H1 (cell line): ENCODE measurements around the gene RPUSD4. TPM values are rescaled to one million over a fixed set of nuclear protein-coding genes. Genes with fewer than 3 reads are reported as not detected.

Experiments used
- CTCF ChIA-PET: fragments of 300-600 bp; sonication (Branson Sonifier 250); formaldehyde crosslinking; loops from one replicate; lab custom pipeline; 2021; ENCODE audit not compliant: partially characterized antibody; lab: Charles Lee
- POLR2A ChIA-PET: fragments of 300-600 bp; sonication (Branson Sonifier 250); formaldehyde crosslinking; loops from one replicate; lab custom pipeline; 2021; ENCODE audit warnings: inconsistent platforms; ENCODE audit not compliant: partially characterized antibody; lab: Charles Lee
- DNase-seq, 2 experiments: peaks; one replicate each; pipeline versions ENCODE4 v3.0.0 to v3.0.0-alpha.2; 2010 to 2022; ENCODE audit warnings: low spot score in 2 of 2, low read depth in 1 of 2, mixed read lengths in 1 of 2
- FAIRE-seq: peaks from 2 replicates; lab custom pipeline; 2011; peaks lifted over from hg19 to GRCh38; lab: Jason Lieb, UNC
- H2AFZ ChIP-seq: 2 replicates; pipeline ENCODE4 v1.8.1; 2012; ENCODE audit warnings: low read length, inconsistent platforms
- H2AK5ac ChIP-seq: 2 replicates; pipeline ENCODE4 v1.6.1; 2013; ENCODE audit warnings: low read depth, low read length
- H2BK120ac ChIP-seq: replicated peaks from 2 replicates; pipeline ENCODE3; 2013; ENCODE audit warnings: low read depth, low read length, inconsistent platforms
- H2BK12ac ChIP-seq: 2 replicates; pipeline ENCODE4 v1.6.1; 2013; ENCODE audit warnings: low read depth, low read length
- H2BK15ac ChIP-seq: 2 replicates; pipeline ENCODE4 v1.6.1; 2013; ENCODE audit warnings: low read length
- H2BK20ac ChIP-seq: 2 replicates; pipeline ENCODE4 v1.6.1; 2013; ENCODE audit warnings: low read length
- H2BK5ac ChIP-seq: 2 replicates; pipeline ENCODE4 v1.6.1; 2013; ENCODE audit warnings: low read depth, low read length
- H3K14ac ChIP-seq: 2 replicates; pipeline ENCODE4 v1.6.1; 2013; ENCODE audit warnings: inconsistent platforms; ENCODE audit not compliant: insufficient read length
- H3K18ac ChIP-seq: 2 replicates; pipeline ENCODE4 v1.6.1; 2013; ENCODE audit warnings: low read length; ENCODE audit errors: extremely low read depth
- H3K23ac ChIP-seq: 2 replicates; pipeline ENCODE4 v1.6.1; 2013; ENCODE audit warnings: inconsistent platforms; ENCODE audit not compliant: insufficient read length
- H3K23me2 ChIP-seq: 2 replicates; pipeline ENCODE4 v1.6.1; 2013; ENCODE audit warnings: low read depth, low read length
- H3K27ac ChIP-seq: 2 replicates; pipeline ENCODE4 v1.6.1; 2011; ENCODE audit warnings: low read depth, low read length, inconsistent platforms
- H3K27me3 ChIP-seq, 4 experiments: replicated peaks in 1 of 4; 1 replicate in 1 of 4; 2 replicates in 3 of 4; pipeline versions ENCODE4 v1.6.1 to v1.8.1; 2011 to 2013; ENCODE audit warnings: low read length in 3 of 4, mild to moderate bottlenecking in 3 of 4, inconsistent platforms in 2 of 4, mixed read lengths in 2 of 4, moderate library complexity in 1 of 4; ENCODE audit not compliant: control insufficient read depth in 3 of 4, insufficient read depth in 3 of 4; ENCODE audit errors: extremely low read depth in 1 of 4
- H3K36me3 ChIP-seq, 4 experiments: 2 replicates each; pipeline versions ENCODE4 v1.6.1 to v1.8.1; 2011 to 2013; ENCODE audit warnings: mild to moderate bottlenecking in 4 of 4, low read length in 3 of 4, moderate library complexity in 2 of 4, control low read depth in 1 of 4, inconsistent platforms in 1 of 4; ENCODE audit not compliant: insufficient read depth in 4 of 4, control insufficient read depth in 2 of 4
- H3K4ac ChIP-seq: replicated peaks from 2 replicates; pipeline ENCODE3; 2013; ENCODE audit warnings: low read length, low read depth, mixed read lengths, inconsistent platforms; ENCODE audit not compliant: insufficient read length
- H3K4me1 ChIP-seq, 4 experiments: replicated peaks in 1 of 4; 1 replicate in 1 of 4; 2 replicates in 3 of 4; pipeline versions ENCODE4 v1.6.1 to v1.8.1; 2011 to 2013; ENCODE audit warnings: low read length in 3 of 4, inconsistent platforms in 2 of 4, mixed read lengths in 1 of 4; ENCODE audit not compliant: insufficient read depth in 4 of 4, control insufficient read depth in 3 of 4
- H3K4me2 ChIP-seq, 2 experiments: 2 replicates each; pipeline versions ENCODE4 v1.6.1 to v1.8.1; 2011 to 2013; ENCODE audit warnings: low read depth in 2 of 2, low read length in 2 of 2, control low read depth in 1 of 2, inconsistent platforms in 1 of 2, mild to moderate bottlenecking in 1 of 2; ENCODE audit not compliant: insufficient read depth in 1 of 2
- H3K4me3 ChIP-seq, 4 experiments: fragments of 200-600, 300-600 bp in 1 of 4; sonication (generic), shearing (Covaris generic), sonication (Bioruptor Twin) in 1 of 4; 2 replicates each; pipeline versions ENCODE4 v1.5.1 to v1.8.1; 2011 to 2016; ENCODE audit warnings: low read length in 4 of 4, low read depth in 3 of 4, control low read depth in 2 of 4, inconsistent platforms in 2 of 4, mild to moderate bottlenecking in 2 of 4, mixed read lengths in 1 of 4, moderate library complexity in 1 of 4; ENCODE audit not compliant: insufficient read depth in 2 of 4; ENCODE audit errors: extremely low read depth in 1 of 4
- H3K56ac ChIP-seq: replicated peaks from 2 replicates; pipeline ENCODE3; 2013; ENCODE audit warnings: low read depth, mild to moderate bottlenecking, mixed read lengths, low read length, inconsistent platforms; ENCODE audit not compliant: insufficient read length
- H3K79me1 ChIP-seq: 2 replicates; pipeline ENCODE4 v1.6.1; 2013; ENCODE audit warnings: low read depth, low read length, control low read depth
- H3K79me2 ChIP-seq, 2 experiments: 2 replicates each; pipeline versions ENCODE4 v1.6.1 to v1.8.1; 2012 to 2013; ENCODE audit warnings: low read length in 2 of 2, mild to moderate bottlenecking in 2 of 2, inconsistent platforms in 1 of 2; ENCODE audit not compliant: insufficient read depth in 2 of 2, control insufficient read depth in 1 of 2
- H3K9ac ChIP-seq, 4 experiments: replicated peaks in 1 of 4; 1 replicate in 1 of 4; 2 replicates in 3 of 4; pipeline versions ENCODE4 v1.6.1 to v1.8.1; 2011 to 2013; ENCODE audit warnings: low read depth in 3 of 4, low read length in 3 of 4, control low read depth in 2 of 4, mild to moderate bottlenecking in 2 of 4, moderate library complexity in 2 of 4, inconsistent platforms in 1 of 4; ENCODE audit errors: extremely low read depth in 1 of 4
- H3K9me3 ChIP-seq, 2 experiments: 2 replicates each; pipeline versions ENCODE4 v1.6.1 to v1.8.1; 2012 to 2013; ENCODE audit warnings: mild to moderate bottlenecking in 2 of 2, moderate library complexity in 2 of 2, control low read depth in 1 of 2, inconsistent platforms in 1 of 2, low read depth in 1 of 2, low read length in 1 of 2, mixed read lengths in 1 of 2; ENCODE audit not compliant: insufficient read depth in 2 of 2
- H4K20me1 ChIP-seq, 2 experiments: replicated peaks in 1 of 2; 2 replicates each; pipeline versions ENCODE3 to v1.8.1; 2011 to 2013; ENCODE audit warnings: inconsistent platforms in 2 of 2, low read length in 2 of 2, mild to moderate bottlenecking in 1 of 2; ENCODE audit not compliant: insufficient read depth in 2 of 2, control insufficient read depth in 1 of 2
- H4K5ac ChIP-seq: 2 replicates; pipeline ENCODE4 v1.6.1; 2013; ENCODE audit warnings: low read length, low read depth, mixed read lengths, inconsistent platforms; ENCODE audit not compliant: insufficient read length
- H4K8ac ChIP-seq: 2 replicates; pipeline ENCODE4 v1.8.0; 2013; ENCODE audit warnings: mild to moderate bottlenecking, moderate library complexity, low read length, inconsistent platforms; ENCODE audit not compliant: insufficient read depth; ENCODE audit errors: extremely low read depth
- H4K91ac ChIP-seq: replicated peaks from 2 replicates; pipeline ENCODE3; 2013; ENCODE audit warnings: low read length, mixed read lengths, inconsistent platforms; ENCODE audit not compliant: insufficient read length
- BACH1 ChIP-seq: IDR thresholded peaks from 2 replicates; pipeline ENCODE4 v1.6.1; 2012; ENCODE audit warnings: low read length, improper control_type of control experiment
- CTCF ChIP-seq, 3 experiments: IDR thresholded peaks; 1 replicate in 2 of 3; 2 replicates in 1 of 3; pipeline versions ENCODE4 v1.5.1 to v1.6.1; 2011; ENCODE audit warnings: low read length in 3 of 3, mild to moderate bottlenecking in 3 of 3, inconsistent platforms in 2 of 3, low read depth in 1 of 3, moderate library complexity in 1 of 3; ENCODE audit not compliant: insufficient read depth in 1 of 3; ENCODE audit errors: control extremely low read depth in 1 of 3
- EZH2 ChIP-seq: fragments of 200-600 bp; sonication (generic); IDR thresholded peaks from 2 replicates; pipeline ENCODE4 v1.7.1; 2012; ENCODE audit warnings: low read depth, mild to moderate bottlenecking, moderate library complexity, low read length, inconsistent platforms; ENCODE audit not compliant: severe bottlenecking
- KDM4A ChIP-seq: IDR thresholded peaks from one replicate; pipeline ENCODE4 v1.7.1; 2012; ENCODE audit warnings: low read depth, mild to moderate bottlenecking, moderate library complexity, low read length, inconsistent platforms; ENCODE audit not compliant: severe bottlenecking
- NANOG ChIP-seq: IDR thresholded peaks from 2 replicates; pipeline ENCODE4 v1.6.1; 2011; ENCODE audit warnings: low read length, low read depth, mild to moderate bottlenecking, inconsistent platforms; ENCODE audit not compliant: insufficient read depth, poor library complexity, severe bottlenecking
- POLR2AphosphoS5 ChIP-seq: IDR thresholded peaks from 2 replicates; pipeline ENCODE4 v1.6.1; 2011; ENCODE audit warnings: low read depth, low read length
- POU5F1 ChIP-seq: IDR thresholded peaks from 2 replicates; pipeline ENCODE4 v1.6.1; 2011; ENCODE audit warnings: low read depth, mild to moderate bottlenecking, low read length, moderate library complexity
- RNF2 ChIP-seq: fragments of 200-900, 300-1000 bp; sonication (generic); IDR thresholded peaks from 2 replicates; pipeline ENCODE4 v1.7.1; 2016; ENCODE audit warnings: borderline replicate concordance, low read depth, mild to moderate bottlenecking, antibody characterized with exemption, low read length; ENCODE audit not compliant: poor library complexity, severe bottlenecking; ENCODE audit errors: missing control alignments
- SIX5 ChIP-seq: IDR thresholded peaks from 2 replicates; pipeline ENCODE4 v1.6.1; 2011; ENCODE audit warnings: mild to moderate bottlenecking, low read depth, low read length
- TBP ChIP-seq: IDR thresholded peaks from 2 replicates; pipeline ENCODE4 v1.6.1; 2011; ENCODE audit warnings: low read depth, low read length, improper control_type of control experiment
- TEAD4 ChIP-seq: IDR thresholded peaks from 2 replicates; pipeline ENCODE4 v1.6.1; 2012; ENCODE audit warnings: low read depth, low read length, inconsistent platforms, mixed read lengths
- ZNF274 ChIP-seq: IDR thresholded peaks from 2 replicates; pipeline ENCODE4 v1.7.0; 2012; ENCODE audit warnings: low read length, borderline replicate concordance; ENCODE audit errors: extremely low read depth
- WGBS, 2 experiments: shearing (Covaris generic) in 1 of 2; methylation state at CpG; one replicate each; pipeline versions ENCODE4 v1.1.6 to v1.1.7; 2013 to 2015; ENCODE audit warnings: low lambda C conversion rate in 2 of 2, mixed read lengths in 2 of 2, inconsistent platforms in 1 of 2, low coverage in 1 of 2, missing lambda C conversion rate in 1 of 2; ENCODE audit not compliant: insufficient replicate concordance in 2 of 2, insufficient coverage in 1 of 2, insufficient read length in 1 of 2; ENCODE audit errors: extremely low coverage in 1 of 2, missing lambda C conversion rate in 1 of 2; 5-methylcytosine and 5-hydroxymethylcytosine counted together
- polyA plus RNA-seq, 7 experiments: library from polyadenylated mRNA; depleted of rRNA in 3 of 7; stranded (reverse) in 5 of 7; unstranded in 2 of 7; fragments of >200 nt in 5 of 7; fragments of 200-250 nt in 2 of 7; gene quantifications; 1 replicate in 5 of 7; 2 replicates in 1 of 7; 4 replicates in 1 of 7; pipeline versions ENCODE4 v1.2.1 to v1.2.3, GENCODE V29; 2011 to 2013; ENCODE audit warnings: missing spikeins in 2 of 7, mixed read lengths in 2 of 7
- total RNA-seq: library from RNA; stranded (reverse); fragmentation: NEBNext Ultra II Directional; extraction: Animal tissue kit (Norgen Biotek cat#: 25700); gene quantifications from 2 replicates; pipeline ENCODE4 v1.2.1, GENCODE V29; 2021

The RPUSD4 gene
- total and polyA plus RNA-seq, 2 of the 8 experiments (the other 6 are each of a cell fraction or from before 2014, with no cell fraction given): 36.1 to 50.7 TPM

GRCh38 chr11:126165757-126166156, 45.7 kb downstream of the RPUSD4 start:
- DNase-seq (no peak), FAIRE-seq (no peak)
- Histone ChIP-seq H3K14ac (no peak overlapping the region), H3K79me1 (no peaks in the 10 kb centered on the region), H3K23me2 (no peaks in the 10 kb centered on the region), H2BK120ac (no peak overlapping the region), H2BK5ac (no peak overlapping the region), H2BK20ac (no peak overlapping the region), H3K4ac (no peak overlapping the region), H2AFZ (no peak overlapping the region), H4K5ac (no peak overlapping the region), H3K9ac (no peak overlapping the region), H3K18ac (no peak overlapping the region), H3K23ac (no peak overlapping the region), H3K4me2 (no peak overlapping the region), H2BK15ac (no peak overlapping the region), H4K91ac (no peak overlapping the region), H4K8ac (no peak overlapping the region; the same call in none of the 2 replicates), H2AK5ac (no peak overlapping the region), H3K27ac (no peak overlapping the region), H3K9me3 (no peaks in the 10 kb centered on the region), H3K36me3 (no peaks in the 10 kb centered on the region), H3K4me3 (no peak overlapping the region), H3K4me1 (peaks cover 6 to 18% (median 10%) of the 10 kb centered on the region in 4 experiments), H3K27me3 (no peaks in the 10 kb centered on the region; a peak in 1 of 7 replicates), H4K20me1 (no peaks in the 10 kb centered on the region), H3K79me2 (no peaks in the 10 kb centered on the region), H2BK12ac (no peak overlapping the region), H3K56ac (no peak overlapping the region)
- WGBS, 2 experiments: 92% methylated on average over 10 of the region's 10 CpGs; no CpG with 5 or more reads in 1 of the 2 experiments
- POLR2A ChIA-PET: no interaction called here
- CTCF ChIA-PET: interaction anchor here (0.6 to 1.1 kb wide), 2 partner anchors 18 to 99 kb away, joined by 3 read pairs; no protein-coding TSS in a partner anchor
- TF ChIP-seq POU5F1 (no peak), TEAD4 (no peak), KDM4A (no peak), ZNF274 (no peak), BACH1 (no peak), NANOG (no peak), CTCF (IDR thresholded peaks at IDR 0.05; ENCODE audit: control extremely low read depth in 1 of 3, insufficient read depth in 1 of 3, low read depth in 1 of 3, low read length in 3 of 3) (no peak), EZH2 (no peak), RNF2 (no peak), TBP (no peak), SIX5 (no peak), POLR2AphosphoS5 (no peak)
